Ishikawa (cell line): ENCODE measurements around the gene PCID2.

ENCODE experiments used
- CEBPB ChIP-seq: IDR thresholded peaks from 2 replicates; pipeline ENCODE4 v1.6.1; 2012
- CREB1 ChIP-seq: IDR thresholded peaks from 2 replicates; pipeline ENCODE4 v1.6.1; 2012; ENCODE audit warnings: low read depth
- EGR1 ChIP-seq: IDR thresholded peaks from 2 replicates; pipeline ENCODE4 v1.6.1; 2012
- EP300 ChIP-seq: IDR thresholded peaks from 2 replicates; pipeline ENCODE4 v1.6.1; 2012; ENCODE audit warnings: borderline replicate concordance
- RAD21 ChIP-seq: IDR thresholded peaks from 2 replicates; pipeline ENCODE4 v1.6.1; 2012; ENCODE audit warnings: low read depth
- TAF1 ChIP-seq: IDR thresholded peaks from 2 replicates; pipeline ENCODE4 v1.6.1; 2012; ENCODE audit warnings: low read depth, mild to moderate bottlenecking
- TEAD4 ChIP-seq: IDR thresholded peaks from 2 replicates; pipeline ENCODE4 v1.6.1; 2012
- YY1 ChIP-seq: IDR thresholded peaks from 2 replicates; pipeline ENCODE4 v1.6.1; 2012; ENCODE audit warnings: low read depth
- ZBTB7A ChIP-seq: IDR thresholded peaks from 2 replicates; pipeline ENCODE4 v1.6.1; 2012; ENCODE audit warnings: low read depth
- TF ChIP-seq, protein P1 (sequence below): IDR thresholded peaks from 2 replicates; pipeline ENCODE4 v1.6.1; 2012; ENCODE audit warnings: low read depth, mild to moderate bottlenecking
- TF ChIP-seq, protein P2 (sequence below): IDR thresholded peaks from 2 replicates; pipeline ENCODE4 v1.6.1; 2012
- TF ChIP-seq, protein P3 (sequence below): IDR thresholded peaks from 2 replicates; pipeline ENCODE4 v1.6.1; 2012

DNA sequence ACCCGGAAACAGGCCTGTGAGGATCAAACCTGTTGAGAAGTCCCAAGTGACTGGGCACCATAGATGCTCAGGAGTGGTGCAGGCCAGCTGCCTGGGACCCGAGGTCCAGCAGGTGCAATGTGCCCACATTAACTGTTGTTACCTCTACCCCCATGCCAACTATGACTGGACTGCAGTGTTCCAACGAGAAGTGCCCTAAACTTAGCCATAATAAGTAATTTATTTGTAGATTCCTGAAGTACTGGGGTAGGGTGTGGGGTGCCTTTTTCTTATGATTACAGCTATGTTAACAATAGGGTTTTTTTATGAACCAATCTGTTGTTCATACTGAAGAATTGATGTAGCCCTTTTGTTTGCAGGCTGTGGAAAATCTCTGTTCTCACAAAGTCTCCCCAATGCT, 10.1 kb upstream of the PCID2 start:
- TF ChIP-seq RAD21 (no peak), TEAD4 (no peak), CEBPB (no peak), EP300 (no peak), EGR1 (no peak), ZBTB7A (no peak), TAF1 (no peak), CREB1 (no peak), YY1 (no peak)
- TF ChIP-seq, protein P1, sequence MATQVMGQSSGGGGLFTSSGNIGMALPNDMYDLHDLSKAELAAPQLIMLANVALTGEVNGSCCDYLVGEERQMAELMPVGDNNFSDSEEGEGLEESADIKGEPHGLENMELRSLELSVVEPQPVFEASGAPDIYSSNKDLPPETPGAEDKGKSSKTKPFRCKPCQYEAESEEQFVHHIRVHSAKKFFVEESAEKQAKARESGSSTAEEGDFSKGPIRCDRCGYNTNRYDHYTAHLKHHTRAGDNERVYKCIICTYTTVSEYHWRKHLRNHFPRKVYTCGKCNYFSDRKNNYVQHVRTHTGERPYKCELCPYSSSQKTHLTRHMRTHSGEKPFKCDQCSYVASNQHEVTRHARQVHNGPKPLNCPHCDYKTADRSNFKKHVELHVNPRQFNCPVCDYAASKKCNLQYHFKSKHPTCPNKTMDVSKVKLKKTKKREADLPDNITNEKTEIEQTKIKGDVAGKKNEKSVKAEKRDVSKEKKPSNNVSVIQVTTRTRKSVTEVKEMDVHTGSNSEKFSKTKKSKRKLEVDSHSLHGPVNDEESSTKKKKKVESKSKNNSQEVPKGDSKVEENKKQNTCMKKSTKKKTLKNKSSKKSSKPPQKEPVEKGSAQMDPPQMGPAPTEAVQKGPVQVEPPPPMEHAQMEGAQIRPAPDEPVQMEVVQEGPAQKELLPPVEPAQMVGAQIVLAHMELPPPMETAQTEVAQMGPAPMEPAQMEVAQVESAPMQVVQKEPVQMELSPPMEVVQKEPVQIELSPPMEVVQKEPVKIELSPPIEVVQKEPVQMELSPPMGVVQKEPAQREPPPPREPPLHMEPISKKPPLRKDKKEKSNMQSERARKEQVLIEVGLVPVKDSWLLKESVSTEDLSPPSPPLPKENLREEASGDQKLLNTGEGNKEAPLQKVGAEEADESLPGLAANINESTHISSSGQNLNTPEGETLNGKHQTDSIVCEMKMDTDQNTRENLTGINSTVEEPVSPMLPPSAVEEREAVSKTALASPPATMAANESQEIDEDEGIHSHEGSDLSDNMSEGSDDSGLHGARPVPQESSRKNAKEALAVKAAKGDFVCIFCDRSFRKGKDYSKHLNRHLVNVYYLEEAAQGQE: no peak
- TF ChIP-seq, protein P2, sequence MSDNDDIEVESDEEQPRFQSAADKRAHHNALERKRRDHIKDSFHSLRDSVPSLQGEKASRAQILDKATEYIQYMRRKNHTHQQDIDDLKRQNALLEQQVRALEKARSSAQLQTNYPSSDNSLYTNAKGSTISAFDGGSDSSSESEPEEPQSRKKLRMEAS: no peak
- TF ChIP-seq, protein P3, sequence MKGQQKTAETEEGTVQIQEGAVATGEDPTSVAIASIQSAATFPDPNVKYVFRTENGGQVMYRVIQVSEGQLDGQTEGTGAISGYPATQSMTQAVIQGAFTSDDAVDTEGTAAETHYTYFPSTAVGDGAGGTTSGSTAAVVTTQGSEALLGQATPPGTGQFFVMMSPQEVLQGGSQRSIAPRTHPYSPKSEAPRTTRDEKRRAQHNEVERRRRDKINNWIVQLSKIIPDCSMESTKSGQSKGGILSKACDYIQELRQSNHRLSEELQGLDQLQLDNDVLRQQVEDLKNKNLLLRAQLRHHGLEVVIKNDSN: no peak
